HG02623 (cell line): ENCODE measurements around the gene AGPAT3.

ENCODE experiments used
- ATAC-seq: cut with Tn5 transposase; IDR thresholded peaks from one replicate; pipeline ENCODE4 v1.9.1; 2021; ENCODE audit warnings: moderate library complexity; ENCODE audit not compliant: unreplicated experiment

Gene AGPAT3

DNA sequence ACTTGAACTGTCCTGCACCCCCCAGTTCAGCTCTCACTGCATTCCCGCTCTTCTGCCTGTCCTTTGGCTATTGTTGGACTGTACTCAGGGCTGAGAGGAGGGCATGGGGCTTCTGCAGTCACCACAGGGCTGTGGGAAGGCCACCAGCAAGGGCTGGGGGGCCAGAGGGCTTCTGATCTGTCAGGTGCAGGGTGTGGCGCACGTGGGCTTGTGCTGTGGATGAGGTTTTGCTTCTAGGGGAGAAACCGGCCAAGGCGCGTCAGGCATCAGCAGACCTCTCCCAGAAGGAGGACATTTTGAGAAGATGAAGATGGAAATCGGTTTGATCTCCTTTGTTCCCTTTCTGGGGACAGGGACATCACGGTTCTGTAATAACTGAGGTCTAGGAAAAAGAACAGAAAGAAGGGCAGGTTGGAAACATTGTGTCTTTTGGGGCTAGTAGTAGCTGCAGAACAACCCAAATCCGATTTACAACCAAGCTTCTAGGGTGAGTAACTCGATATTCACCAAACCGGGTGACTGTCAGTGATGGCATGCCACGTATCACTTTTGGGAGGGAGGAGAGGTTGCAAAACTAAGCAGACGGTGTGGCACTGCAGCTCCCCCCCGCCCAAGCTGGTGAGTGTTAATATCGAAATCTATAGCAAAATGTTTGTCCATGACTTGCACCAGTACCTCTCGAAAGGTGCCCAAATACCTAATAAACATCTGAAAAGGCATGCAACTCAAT lies 40.9 kb downstream of the AGPAT3 start:
- ATAC-seq, result no peak

DNA sequence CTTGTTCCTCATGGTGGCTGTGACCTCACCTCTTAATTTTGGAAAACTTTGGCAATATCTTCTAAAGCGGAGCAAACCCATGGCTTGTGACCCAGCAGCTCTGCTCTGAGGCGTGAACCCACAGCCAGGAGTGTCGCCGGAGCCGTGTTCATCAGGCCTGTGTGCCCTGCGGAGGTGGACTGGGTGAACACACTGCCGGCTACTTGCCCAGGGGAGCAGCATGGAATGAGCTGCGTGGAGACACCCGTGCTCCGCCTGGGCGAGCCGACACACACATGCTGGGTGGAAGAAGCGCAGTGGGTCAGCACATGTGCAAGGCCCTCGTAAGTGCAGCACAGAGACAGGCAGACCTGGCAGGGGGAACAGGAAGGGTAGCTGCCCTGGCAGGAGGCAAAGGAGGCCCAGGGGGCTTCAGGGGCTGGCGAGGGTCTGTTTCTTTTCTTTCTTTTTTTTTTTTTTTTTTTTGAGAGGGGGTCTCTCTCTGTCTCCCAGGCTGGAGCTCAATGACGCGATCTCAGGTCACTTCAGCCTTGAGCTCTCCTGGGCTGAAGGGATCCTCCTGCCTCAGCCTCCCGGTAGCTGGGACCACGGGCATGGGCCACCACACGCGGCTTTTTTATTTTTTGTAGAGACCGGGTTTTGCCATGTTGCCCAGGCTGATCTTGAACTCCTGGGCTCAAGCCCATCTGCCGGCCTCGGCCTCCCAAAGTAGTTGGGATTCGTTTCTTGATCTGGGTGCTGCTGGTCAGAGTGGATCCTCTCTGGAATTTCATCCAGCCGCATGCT lies 41.8 kb downstream of the AGPAT3 start:
- ATAC-seq, result no peak

GRCh38 chr21:43907751-43908150 lies 42.7 kb downstream of the AGPAT3 start:
- no peak for ATAC-seq

GRCh38 chr21:43908167-43908566 lies 43.1 kb downstream of the AGPAT3 start:
- no peak for ATAC-seq

- ATAC-seq, result no peak
Measured at GRCh38 chr21:43909741-43910400, 44.8 kb downstream of the AGPAT3 start.

DNA sequence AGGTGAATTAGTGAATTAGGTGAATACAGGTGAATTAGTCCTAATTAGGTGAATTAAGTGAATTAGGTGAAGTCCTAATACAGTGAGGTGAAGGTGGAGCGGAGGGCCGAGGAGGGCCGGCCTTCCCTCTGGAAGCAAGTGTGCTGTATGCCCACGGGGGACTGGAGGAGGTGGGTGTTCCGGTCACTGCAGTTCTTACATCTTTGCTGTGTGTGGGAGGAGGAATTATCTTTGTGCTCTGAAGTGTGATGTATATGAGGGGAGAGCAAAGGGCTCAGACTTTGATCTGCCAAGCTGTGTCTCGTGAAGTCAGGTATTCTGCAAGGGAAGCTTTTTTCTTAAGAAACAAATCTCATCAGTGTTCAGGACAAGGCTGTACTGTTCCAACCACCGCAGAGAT lies 45.4 kb downstream of the AGPAT3 start:
- no peak for ATAC-seq

- ATAC-seq, result no peak
Measured at GRCh38 chr21:43911015-43911934, 46.3 kb downstream of the AGPAT3 start.

DNA sequence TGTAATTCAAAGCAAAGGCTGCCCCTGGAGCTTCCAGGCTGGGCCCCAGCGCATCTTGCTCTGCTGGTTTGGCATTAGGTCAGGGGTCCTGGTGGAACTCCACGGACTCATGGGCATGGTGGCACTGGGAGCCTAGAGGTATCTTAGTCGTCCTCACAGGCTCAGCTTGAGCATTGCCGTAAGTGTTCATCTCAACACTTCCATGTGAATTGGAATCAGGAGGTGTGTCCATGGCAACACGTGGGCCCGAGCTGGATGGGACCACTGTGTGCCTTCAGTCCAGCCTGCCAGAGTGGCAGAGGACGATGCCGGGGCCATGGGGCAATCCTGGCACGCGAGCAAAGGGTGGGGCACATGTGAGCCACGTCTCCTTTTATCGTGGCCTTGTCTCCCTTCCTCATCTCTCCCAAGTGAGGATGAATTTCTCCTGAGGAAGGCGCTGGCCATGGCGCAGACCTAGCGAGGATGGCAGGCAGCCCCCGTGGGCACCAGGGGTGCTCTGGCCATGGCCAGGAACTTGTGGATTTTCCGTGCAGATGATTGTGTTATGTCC lies 47.0 kb downstream of the AGPAT3 start:
- ATAC-seq, result no peak

- no peak for ATAC-seq
Measured at GRCh38 chr21:43912500-43912899, 47.5 kb downstream of the AGPAT3 start.

DNA sequence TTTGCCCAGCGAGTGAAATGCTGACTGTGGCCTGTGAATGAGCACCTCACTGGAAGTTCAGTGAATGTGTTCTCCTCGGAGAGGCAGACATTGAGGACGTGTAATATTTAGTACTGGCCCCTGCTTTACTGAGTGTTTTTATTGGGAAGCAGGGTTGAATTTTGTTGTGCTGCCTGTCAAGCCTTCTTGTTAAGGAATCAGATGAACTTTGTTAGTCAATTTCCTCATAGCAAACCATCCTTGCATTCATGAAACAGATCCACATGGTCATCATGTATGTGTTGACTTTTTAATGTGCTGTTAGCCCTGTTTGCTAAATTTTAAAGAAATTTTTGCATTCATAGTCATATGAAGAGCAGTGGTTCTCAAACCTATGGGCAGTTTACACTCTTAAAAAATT lies 47.9 kb downstream of the AGPAT3 start:
- ATAC-seq, result no peak

DNA sequence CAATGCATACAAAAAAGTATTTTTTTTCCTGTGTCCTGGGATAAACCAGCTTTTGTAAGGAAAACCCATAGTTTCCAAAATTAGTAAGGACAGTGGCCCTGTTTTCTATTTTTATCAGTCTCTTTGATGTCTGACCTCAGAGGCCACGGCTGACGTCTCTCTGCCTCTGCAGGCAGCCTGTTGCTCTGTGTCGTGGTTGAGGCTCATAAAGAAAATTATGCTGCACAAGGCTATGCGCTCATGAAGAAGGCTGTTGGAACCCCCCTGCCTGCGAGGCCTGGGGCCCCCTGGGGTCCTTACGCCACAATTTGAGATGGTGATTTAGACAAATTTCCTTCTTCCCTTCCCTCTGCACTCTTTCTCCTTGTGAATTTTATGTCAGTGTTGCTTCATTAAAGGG lies 48.9 kb downstream of the AGPAT3 start:
- ATAC-seq, result no peak

GRCh38 chr21:43916076-43916475 lies 51.1 kb downstream of the AGPAT3 start:
- ATAC-seq, result no peak

- no peak for ATAC-seq
Measured at GRCh38 chr21:43916691-43917514, 51.9 kb downstream of the AGPAT3 start.

- ATAC-seq, result no peak
Measured at GRCh38 chr21:43917515-43918384, 52.7 kb downstream of the AGPAT3 start.

DNA sequence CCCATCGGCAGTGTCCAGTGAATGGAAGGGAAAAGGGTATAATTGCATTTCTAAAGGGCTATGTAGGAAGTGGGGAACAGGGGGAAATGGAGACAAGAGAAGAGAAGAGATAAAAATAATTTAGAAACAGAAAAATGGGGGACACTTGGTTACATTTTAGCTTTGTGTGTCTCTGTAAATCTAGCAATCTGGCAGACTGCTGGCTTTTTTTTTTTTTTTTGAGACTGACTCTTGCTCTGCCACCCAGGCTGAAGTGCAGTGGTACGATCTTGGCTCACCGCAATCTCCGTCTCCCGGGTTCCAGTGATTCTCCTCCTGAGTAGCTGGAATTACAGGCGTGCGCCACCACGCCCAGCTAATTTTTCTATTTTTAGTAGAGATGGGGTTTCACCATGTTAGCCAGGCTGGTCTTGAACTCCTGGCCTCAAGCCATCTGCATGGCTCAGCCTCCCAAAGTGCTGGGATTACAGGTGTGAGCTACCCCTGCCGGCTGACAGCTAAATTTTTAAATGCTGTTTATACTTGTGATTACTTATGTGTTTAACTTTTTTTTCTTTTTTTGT lies 53.4 kb downstream of the AGPAT3 start:
- ATAC-seq, result no peak

- no peak for ATAC-seq
Measured at GRCh38 chr21:43919283-43919682, 54.3 kb downstream of the AGPAT3 start.

DNA sequence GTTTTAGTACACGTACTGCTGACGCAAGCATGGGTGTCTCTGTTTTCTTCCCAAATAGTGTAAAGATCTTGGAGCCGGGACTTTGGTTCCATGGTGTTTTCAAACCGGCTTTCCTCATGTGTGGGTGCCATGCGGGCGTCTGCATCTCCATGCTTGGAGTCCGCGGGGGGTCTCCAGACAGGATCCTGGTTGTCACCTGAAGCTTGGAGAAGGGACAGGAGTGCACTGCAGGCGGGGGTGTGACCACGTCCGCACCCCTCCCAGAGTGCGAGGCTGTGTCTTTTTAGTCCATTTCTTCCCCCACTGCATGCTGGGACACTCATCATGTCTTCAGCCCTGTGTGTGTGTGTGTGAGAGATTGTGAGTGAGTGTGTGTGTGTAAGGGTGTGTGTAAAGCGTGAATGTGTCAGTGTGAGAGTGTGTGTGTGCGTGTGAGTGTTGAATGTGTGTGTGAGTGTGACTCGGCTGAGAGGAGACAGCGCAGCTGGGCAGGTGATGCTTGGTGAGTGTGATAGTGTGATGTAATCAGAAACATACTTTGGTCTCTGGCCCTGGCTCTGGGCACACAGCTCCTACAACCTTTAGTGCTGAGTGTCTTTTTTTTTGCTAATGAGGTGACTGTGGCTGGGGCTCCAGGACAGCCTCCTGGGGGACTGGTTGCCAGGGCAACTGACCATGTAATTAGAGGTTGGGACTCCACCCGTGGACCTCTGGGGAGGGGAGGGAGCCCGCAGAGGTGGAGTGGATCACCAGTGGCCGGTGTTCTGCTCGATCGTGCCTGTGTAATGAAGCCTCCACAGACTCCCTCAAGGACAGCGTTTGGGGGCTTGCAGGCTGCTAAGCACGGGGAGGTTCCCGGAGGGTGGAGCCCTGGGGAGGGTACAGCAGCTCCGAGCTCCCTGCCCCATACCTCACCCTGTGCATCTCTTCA lies 55.1 kb downstream of the AGPAT3 start:
- ATAC-seq, result no peak
